GM19025 (cell line): ENCODE data around the gene KTI12.

Experiments
- ATAC-seq: cut with Tn5 transposase; IDR thresholded peaks from one replicate; pipeline ENCODE4 v1.9.1; 2021; ENCODE audit warnings: mild to moderate bottlenecking, low read depth, moderate library complexity; ENCODE audit not compliant: unreplicated experiment

KTI12 gene

GRCh38 chr1:51989582-51990477, 43.8 kb downstream of the KTI12 start:
- ATAC-seq: no peak

GRCh38 chr1:51988254-51988653, 45.4 kb downstream of the KTI12 start:
- no peak for ATAC-seq

GRCh38 chr1:51986718-51987117, 46.9 kb downstream of the KTI12 start:
- ATAC-seq: no peak

- no peak for ATAC-seq
Measured at GRCh38 chr1:51982161-51982560, 51.4 kb downstream of the KTI12 start.
